Activated T-cell treated with anti-CD3 and anti-CD28 coated beads, Interleukin-2, amount 50 U/mL, for 1 hour (primary cell): ENCODE results near the gene CCDC74B.
"Not testable (repeated sequence)": the region's sequence is repeated elsewhere in the genome, so short reads cannot be mapped to it uniquely, and the experiment has no call there.

Experiments used
- DNase-seq: peaks from one replicate; pipeline ENCODE4 v3.0.0-alpha.2; 2020

The CCDC74B gene

DNA sequence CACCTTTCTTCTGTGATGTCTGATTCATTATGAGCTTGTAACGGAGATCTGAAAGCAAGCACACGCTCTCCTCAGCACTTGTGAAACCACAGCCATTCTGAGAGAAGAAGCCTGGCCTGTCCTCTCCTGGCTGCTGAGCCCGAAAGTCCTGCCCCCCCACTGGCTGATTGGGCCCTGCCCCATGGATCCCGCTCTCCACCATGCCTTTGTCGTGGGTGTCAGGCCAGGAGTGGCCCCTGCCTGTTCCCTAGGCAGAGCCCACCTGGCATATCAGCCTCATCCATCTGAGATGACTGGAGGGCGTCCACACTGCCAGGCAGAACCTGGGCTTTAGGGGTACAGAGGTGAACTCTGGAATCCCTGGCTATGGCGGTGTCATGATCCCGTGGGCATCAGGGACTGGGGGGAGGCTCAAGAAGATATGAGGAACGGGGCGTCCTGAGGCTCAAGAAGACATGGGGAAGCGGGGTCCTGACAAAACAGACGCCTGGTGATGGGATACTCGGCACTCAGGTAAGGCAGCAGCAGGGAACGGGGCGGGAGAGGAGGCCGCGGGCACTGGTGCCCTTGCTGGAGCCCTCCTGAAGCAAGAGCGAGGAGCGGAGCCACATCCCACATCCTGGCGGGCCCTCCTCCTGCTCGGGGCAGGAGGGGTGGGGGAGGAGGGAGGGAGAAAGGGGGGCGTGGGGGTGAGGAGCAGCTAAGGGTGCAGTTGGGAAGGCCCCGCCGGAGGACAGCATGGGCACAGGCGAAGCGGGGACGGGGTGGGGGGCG, 1.5 kb downstream of the CCDC74B start:
- not testable (repeated sequence) for DNase-seq

DNA sequence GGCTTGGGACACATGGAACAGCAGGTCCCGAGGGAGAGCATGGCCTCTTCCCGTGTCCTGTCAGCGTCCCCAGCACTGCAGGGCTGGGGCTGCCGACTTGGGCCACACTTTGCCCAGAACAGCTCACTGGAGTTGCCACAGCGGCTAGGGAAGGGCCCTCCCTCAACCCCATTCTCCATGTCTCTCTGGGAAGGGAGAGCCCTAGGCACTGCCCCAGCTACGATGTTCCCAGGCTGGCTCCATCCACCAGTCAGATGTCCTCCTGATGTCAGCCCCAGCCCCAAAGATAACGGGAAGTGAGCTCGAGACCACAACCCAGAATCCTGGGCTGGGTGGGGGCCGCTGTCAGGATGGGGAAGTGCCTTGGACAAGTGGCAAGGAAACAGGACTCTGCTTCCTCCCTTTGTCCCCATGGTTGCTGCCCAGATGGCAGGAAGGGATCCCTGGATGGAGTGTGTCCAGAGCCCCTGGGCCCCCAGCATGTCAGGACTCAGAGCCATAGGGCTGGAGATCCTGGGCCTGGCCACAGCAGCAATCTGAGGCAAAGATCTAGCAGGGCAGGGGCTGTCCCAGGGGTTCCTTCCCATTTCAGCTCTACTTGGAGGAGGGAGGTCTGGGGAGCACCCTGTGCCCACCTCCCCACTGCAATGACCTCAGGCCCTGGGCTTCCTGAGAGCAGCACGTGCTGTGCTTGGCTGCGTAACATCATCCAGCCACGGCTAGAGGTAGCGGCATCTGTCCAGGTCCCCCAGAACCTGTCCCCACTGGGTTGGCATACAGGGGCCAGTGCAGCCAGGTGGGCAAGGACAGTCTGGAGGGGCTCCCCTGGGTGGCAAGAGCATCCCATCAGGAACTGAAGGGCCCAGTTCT, 2.3 kb downstream of the CCDC74B start:
- not testable (repeated sequence) for DNase-seq

DNA sequence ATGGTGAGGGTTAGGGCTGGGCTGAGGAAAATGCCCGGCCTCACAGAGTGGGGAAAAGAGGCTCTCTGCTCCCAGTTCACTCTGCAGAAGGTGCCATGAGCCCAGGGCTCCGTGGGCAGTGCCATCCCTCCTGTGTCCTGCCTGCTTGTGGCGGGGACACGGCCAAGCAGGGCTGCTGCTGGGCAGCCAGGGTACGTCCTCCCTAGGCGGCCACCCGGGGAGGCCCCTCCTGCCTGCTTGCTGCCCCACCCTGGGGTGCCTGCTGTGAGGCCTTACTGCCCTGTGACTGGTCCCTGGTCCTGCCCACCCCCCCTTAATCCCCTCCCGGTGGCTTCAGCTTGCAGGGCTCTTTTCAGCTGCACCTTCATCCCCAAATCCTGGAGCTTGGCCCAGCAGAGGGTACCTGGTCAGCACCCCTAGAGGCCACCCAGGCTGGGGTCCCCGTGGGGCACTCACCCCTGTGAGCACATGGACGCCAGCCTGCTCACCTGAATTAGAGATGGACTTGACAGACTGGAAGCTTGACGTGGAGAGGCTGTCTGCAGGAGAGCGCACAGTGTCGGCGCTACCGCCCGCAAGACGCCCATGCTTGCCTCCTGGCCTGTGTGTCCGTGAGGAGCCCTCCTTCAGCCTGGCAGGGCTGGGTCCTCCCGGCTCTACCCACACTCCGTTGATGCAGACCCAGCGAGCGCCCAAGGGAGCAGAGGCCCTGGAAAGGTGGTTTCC, 3.1 kb downstream of the CCDC74B start:
- DNase-seq = not testable (repeated sequence)

DNA sequence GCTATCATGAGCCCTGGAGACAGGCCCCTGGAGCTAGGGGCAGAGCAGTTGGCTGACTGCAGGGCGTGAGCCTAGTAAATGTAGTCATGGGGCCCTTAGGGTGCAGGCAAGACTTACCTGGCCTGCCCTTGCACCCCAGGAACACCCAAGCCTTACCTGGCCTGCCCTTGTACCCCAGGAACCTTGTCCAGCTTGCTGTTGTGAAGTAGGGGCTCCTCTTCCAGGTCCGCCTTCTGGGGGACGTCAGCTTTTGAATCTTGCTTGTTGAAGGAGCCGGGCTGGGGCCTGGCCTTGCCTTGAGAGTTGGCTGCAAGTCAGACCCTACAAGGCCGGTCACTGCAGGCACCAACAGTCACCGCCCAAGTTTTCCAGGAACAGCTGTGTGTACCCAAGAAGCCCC, 3.9 kb downstream of the CCDC74B start:
- DNase-seq = not testable (repeated sequence)

DNA sequence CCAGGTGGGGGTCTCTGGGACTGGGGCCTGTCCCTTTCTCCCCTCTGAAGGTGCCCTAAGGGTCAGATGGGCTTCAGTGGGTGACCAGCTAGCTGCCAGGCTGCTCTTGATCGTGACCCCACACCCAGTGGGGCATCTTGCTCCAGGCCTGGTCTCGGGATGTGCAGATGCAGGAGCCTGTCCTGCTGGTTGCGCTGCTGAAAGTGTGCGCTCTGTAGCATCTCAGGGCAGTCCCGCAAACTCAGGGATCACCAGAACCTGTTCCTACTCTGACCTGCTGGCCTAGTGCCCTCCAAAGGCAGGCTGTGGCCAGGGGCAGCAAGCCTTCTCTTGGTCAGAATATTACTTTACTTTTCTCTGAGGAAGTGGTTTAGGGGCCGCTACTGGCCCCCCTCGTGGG, 4.4 kb downstream of the CCDC74B start:
- DNase-seq = not testable (repeated sequence)

DNA sequence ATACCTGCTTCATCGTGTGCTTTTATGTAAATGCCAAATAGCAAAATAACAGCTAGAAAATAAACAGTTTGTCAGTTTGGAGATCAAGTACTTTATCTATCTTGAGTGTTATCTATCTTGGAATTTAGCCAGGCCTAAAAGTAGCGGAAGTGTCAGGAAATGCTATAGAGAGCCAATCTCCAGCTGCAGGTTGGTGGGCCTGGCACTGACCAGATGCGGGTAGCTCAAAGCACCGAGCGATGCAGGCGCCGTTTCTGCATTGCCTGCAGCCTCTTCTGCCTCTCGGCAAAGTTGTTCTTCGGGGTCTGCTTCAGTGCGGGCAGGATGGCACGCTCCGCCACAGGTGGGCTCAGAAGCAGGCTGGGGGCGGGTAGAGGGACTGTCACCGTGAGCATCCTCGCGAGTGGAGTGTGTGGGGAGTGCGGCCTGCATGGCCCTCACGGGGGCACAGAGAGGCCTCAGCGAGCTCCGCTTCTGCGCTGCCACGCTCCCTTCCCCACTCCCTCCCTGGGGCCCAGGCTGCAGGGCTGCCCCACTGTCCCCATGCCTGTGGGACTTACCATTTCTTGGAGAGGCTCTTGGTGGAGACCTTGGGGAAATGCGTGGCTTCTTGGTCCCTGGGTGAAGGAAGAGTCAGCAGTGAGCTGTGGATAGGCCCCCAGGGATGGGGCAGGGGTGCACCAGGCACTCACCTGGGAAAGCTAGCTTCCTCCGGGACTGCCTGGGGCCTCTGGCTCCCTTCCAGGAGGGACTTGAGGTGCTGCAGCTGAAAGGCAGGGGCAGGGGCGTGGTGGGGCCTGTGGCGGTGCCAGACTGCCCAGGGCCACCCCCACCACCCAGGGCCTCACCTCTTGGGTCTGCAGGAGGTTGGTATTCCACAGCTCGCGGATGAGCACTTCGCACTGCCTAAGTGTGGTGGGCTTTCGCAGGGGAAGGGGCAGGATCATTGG, 5.3 kb downstream of the CCDC74B start:
- not testable (repeated sequence) for DNase-seq

DNA sequence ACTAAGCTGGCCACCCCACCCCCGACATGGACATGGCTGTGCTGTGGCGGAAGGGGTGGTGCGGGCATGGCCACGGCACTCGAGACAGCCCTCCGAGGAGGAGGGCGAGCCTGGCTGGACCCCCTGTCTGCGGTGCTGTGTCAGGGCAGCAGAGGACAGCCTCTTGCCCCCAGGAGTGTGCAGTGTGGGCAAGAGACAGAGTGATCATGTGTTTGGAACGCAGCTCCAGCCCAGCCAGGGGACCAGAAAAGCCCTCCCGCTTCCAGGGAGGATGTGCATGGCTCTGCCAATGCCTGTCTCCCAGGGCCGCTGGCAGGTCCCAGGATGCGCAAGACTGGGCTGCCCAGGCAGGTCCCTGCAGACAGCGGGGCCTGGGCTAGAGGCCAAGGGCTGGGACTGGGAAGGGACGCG, 6.1 kb downstream of the CCDC74B start:
- not testable (repeated sequence) for DNase-seq

DNA sequence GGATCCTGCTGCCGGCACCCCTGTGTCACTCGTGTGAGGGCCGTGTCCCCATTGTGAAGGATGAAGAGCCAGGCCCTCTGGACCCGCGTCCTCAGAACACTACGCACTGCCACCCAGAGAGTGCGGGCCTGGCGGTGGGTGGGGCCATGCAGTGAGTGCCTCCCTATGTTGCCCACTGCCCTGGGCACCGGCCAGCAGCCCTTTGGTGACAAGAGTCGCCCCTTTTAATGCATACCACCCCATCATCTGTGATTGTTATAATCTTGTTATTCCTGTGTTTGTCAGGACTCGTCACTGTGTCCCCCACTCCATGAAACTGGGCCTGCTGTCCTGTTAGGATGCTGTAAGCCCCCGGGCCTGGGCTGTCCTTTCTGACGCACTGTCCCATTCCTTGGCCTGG, 6.6 kb downstream of the CCDC74B start:
- DNase-seq = not testable (repeated sequence)

DNA sequence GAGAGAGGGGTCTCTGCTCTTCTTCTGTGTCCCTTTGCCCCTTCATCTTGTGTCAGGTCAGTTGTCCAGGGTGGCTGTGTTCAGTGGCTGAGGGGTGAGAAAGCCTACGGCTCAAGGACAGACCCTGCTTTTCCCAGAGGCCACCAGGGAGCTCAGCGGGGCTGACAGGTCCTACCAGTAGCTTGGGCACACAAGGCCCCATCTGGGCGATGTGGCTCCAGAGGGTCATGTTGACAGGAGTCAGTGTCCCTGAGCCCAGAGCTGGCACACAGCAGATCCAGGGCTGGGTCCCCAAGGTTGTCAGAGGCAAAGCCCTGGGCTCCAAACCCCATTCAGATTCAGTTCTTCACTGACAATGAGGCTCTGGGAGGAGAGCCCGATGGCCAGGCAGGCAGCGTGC, 7.8 kb downstream of the CCDC74B start:
- not testable (repeated sequence) for DNase-seq

DNA sequence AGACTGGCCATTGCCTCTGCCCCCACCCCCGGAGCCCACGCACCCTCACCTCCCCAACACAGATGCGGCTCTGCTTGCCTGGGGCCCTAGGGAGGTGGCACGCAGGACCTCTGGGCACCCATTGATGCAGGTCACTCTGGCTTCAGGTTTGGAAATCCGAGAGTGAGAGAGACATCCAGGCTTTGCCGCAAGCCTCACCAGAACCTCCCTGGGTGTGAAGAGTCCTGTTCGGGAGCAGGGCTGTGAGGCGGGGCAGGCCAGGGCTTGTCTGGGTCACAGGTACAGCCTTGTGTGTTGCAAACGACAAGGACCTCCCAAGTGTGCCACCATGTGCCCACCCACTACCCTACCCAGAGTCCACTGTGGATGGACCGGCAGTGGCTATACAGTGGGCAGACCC, 8.4 kb downstream of the CCDC74B start:
- DNase-seq = not testable (repeated sequence)

DNA sequence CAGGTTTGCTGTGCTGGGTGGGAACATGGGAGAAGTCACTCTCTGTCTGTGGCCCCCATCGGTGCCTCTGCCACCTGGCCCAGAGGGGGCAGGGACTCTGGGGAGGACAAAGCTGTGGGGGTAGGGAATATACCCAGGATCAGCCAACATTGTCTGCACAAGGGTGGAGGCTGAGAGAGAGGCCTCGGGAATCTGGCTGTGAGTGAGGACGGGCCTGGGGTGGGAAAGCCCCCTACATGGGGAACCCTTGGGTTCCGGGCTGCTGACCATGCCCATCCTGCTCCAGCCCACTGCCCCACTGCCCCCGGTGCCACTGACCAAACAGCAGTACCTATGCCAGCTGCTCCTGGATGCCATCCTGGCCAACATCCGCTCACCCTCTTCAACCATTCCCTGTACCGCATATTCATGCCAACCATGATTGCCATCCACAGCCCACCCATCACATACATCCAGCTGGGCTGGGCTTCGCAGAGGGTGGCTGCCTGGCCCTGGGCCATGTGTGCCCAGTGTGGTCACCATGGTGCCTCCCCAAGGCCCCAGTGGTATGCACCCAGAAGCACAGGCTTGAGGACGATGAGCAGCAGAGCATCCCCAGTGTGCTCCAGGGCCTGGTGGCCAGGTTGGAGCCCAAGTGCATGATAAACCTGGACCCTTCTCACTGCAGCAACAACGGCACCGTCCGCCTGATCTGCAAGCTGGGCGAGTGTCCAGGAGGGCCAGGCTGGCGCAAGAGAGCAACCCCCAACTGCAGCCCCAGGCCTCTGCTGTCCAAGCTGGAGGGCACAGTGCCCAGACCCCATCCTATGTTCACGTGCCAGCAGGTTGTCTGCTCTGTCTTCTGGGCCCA, 9.0 kb downstream of the CCDC74B start:
- DNase-seq = no peak

DNA sequence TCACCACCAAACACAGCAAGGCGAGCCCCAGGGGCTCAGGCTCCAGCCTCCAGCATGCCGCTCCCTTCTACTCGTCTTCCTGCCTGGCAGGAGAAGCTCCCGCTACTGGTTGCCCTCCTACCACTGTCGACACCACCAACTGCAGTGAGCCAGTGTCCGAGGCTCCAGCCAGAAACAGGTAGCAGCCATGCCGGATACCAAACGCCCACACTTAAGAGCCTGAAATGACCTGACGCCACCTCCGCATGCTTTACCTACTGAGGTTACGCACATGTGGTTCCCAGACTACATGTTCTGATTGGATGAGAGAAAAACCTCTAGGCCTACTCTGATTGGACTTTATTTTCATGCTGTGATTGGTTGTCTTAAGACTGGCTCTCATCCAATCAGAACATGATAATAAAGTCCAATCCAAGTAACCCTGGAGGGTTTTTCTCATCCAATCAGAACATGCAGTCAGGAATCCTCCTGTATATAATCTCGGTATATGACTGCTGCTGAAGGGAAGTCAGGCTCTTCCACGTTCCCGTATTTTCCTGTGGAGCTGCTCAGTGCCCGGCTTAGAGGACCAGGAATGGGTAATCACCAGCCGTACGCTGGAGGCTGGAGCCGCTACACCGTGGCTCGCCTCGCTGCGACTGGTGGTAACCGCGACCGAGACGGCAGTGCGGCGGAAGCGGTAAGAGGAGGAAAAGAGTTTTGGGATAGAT, 15.6 kb downstream of the CCDC74B start, which contains the start of gene POTEF:
TSS of gene POTEF (minus strand) at position 103 of the 710 bp plus-strand sequence. CDS start 8,707 bp downstream, outside the sequence.
- DNase-seq = not testable (repeated sequence)

DNA sequence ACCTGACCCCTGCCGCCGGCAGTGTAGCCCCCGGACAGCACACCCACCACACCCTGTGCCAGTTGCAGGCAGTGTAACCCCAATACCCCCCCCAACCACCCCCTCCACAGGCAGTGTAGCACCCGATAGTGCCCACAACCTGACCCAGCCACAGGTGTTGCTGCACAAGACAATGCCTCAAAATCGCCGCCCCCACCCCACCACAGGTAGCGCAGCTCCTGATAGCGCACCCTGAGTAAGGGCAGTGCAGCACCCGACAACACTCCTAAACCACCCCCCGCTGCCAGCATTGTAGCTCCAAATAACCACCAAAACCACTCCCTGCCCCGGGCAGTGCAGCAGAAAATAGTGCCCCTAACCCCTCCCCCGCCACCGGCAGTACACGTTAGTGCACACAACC, 16.4 kb downstream of the CCDC74B start:
- DNase-seq = not testable (repeated sequence)

DNA sequence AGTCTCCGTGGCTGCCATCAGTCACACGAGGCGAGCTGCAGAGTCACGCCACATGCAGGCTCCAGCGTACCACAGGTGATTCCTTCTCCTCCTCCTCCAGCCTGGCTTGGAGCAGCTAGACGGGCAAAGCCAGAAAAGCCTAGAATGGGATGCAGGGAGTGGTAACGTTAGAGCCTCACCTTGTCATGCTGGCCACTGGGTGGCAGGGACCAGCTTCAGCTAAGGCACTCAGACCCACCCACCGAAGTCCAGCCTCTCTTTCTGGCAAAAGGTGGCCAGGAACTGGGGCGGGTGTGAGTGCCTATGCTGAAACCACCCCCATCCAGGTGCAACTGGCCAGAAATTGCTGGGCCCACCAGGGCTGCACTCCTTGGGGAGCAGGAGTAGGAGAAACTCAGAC, 17.2 kb downstream of the CCDC74B start:
- not testable (repeated sequence) for DNase-seq

DNA sequence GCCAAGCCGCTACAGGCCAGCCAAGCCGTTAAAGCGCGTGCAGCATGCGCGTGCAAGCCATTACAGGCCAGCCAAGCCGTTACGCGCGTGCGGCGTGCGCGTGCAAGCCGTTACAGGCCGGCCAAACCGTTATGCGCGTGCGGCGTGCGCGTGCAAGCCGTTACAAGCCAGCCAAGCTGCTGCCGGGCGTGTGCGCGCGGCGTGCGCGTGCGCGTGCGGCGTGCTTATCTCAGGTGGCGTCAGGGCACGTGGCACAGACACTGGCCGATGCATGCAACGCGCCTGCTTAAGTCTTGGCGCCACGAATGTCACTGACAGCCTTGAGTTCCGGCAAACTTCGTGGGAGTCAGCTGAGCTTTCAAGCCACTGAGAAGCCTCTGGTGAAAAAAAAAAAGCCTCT, 24.0 kb downstream of the CCDC74B start:
- DNase-seq = not testable (repeated sequence)

DNA sequence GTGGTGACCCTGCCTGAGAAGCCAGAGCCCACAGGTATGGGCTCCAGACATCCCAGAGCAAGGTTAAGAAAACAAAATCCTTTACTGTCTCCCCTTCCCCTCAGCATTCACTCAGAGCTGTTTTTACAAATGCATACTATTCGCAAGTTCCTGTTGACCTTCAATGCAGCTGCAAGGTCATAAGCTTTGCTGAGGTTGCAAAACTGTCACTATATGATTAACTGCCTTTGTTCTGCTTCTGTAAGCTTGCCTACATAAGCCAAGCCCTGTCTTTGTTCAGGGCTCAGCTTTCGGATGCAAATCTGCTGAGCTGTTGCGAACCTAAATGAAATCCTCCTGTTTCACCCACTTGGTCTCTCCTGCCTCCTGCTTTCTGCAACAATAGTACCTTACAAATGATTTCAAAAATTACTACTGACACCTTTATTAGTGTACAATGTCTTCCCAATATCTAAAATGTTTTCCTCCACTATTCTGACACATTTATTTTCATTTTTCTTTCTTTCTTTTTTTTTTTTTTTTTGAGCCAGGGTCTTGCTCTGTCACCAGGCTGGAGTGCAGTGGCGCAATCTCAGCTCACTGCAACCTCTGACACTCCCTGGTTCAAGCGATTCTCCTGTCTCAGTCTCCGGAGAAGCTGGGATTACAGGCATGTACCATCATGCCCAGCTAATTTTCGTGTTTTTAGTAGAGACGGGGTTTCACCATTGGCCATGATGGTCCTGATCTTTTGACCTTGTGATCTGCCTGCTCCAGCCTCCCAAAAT, 42.1 kb downstream of the CCDC74B start:
- DNase-seq = not testable (repeated sequence)
